NCI-H524 treated with DMSO at 0.1 percent for 48 hours (cell line): ENCODE measurements around the gene TEX10.
"Not testable (repeated sequence)": the region's sequence is repeated elsewhere in the genome, so short reads cannot be mapped to it uniquely, and the experiment has no call there.

Experiments
- DNase-seq: peaks from one replicate; lab custom pipeline; 2025; lab: John Stamatoyannopoulos, UW

The TEX10 gene

DNA sequence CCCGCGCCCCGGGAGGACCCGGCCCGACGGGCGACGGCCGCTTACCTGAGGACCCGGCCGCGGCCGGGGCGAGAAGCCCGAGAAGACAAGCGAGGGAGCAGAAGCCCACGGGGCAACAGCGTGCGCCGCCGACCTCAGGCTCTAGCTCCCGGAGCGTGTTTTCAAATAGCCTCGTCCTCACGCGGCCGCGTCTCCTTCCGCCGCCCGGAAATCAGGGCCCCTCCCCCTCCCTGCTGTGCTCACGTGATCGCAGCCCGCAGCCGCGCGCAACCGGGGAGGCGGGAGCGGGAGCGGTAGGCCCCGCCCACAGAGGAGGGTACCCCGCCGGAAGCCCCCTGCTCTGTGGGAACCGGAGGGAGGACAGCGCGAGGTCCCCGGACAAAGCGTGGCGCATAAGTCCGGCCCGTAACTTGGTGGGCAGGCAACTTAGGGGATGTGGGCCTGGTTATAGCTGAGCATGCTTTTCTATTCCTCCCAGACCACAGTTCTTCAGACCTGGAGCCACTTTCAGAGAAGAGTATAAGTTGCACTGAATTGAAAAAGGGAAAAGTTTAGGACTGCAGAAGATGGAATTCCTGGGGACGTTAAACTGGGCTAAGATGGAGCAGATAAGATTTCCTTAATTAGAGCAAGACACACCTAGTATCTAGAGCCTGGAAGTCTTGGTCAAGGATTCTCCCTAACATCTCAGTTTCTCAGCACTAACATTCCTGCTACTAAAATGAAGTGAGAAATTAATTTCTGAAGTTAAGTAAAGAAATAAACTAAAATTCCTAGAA is at the start of gene TEX10:
Gene TEX10, minus strand, starts transcription at position 216 of the 779 bp plus-strand sequence. CDS start 3,579 bp downstream, outside the sequence.
- peak; percentile 52 for DNase-seq

- DNase-seq: no peak
Measured at GRCh38 chr9:100401042-100401441, 48.3 kb upstream of the TEX10 start.

GRCh38 chr9:100397529-100398266 is 45.0 kb upstream of the TEX10 start:
- DNase-seq: peak; percentile 77

DNA sequence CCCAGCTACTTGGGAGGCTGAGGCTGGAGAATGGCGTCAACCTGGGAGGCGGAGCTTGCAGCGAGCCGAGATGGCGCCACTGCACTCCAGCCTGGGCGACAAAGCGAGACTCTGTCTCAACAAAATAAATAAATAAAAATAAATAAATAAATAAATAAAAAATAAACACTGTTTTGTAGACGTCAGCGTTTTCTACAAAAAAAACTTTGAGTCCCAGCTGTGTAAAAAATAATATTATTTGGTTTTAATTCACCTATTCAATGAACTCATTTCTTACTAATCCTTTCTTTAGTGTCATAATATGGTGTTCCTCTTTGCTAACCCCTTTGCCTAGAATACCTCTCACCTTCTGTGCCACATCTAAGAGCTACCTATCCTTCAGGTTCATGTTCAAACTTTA is 44.0 kb upstream of the TEX10 start:
- DNase-seq: no peak

DNA sequence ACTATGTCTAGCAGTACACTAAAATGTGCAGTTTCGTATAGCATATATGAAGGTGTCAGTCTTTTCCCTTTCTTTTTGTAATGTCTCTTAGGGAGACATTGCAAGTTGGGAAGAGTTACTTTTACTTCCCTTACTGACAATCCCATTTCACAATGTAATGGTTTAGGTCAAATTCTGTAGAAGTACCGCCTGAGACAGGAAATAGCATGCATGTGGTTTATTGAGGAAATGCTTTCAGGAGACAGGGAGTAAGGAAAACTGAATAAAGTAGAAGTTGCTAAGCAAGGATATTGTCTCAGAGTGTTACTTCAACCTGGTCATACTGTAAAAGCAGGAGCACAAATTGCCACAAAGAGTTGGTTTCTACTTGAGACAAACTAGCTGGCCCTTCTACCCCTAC is 42.1 kb upstream of the TEX10 start:
- no peak for DNase-seq

DNA sequence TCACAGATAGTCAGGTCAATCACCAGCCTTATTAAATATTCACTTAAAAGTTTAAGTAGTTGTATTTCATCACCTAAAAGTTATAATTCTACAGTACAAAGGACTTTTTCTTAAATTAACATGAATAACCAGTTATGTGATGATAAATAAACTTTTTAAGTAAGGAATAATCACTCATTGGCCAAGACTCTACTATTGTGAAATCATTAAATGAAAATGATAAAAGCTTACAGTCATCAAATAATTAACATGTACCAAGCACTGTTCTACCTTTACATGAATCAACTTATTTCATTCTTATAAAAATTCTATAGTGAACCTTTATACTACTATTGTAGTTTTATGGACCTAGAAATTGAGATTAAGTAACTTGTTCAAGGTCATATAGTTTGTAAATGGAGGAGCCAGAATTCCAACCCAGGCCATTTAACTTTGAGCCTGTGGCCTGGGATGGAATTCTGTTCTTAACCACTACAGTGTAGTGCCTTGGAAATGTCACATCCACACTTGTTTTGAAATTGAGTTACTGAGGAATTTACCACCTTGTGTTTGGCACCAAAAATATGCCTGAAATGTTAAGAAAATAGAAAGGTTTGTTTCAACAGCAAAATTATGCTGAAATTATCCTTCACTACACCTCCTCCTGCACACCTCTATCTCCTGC is 41.4 kb upstream of the TEX10 start:
- no peak for DNase-seq

DNA sequence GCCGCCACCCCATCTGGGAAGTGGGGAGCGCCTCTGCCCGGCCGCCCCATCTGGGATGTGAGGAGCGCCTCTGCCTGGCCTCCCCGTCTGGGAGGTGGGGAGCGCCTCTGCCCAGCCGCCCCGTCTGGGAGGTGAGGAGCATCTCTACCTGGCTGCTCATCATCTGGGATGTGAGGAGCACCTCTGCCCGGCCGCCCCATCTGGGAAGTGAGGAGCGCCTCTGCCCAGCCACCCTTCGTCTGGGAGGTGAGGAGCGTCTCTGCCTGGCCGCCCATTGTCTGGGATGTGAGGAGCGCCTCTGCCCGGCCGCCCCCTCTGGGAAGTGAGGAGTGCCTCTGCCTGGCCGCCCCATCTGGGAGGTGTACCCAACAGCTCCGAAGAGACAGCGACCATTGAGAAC is 40.2 kb upstream of the TEX10 start:
- DNase-seq: not testable (repeated sequence)

- no peak for DNase-seq
Measured at GRCh38 chr9:100379862-100380261, 27.1 kb upstream of the TEX10 start.

DNA sequence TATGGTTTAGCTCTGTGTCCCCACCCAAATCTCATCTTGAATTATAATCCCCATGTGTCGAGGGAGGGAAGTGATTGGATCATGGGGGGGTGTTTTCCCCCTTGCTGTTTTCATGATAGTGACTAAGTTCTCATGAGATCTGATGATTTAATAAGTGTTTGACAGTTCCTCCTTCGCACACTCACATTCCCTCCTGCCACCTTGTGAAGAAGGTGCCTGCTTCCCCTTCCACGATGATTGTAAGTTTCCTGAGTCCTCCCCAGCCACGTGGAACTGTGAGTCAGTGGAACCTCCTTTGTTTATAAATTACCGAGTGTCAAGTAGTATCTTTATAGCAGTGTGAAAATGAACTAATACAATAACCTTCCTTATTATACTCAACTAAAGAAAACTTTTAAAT is 24.3 kb upstream of the TEX10 start:
- no peak for DNase-seq

- DNase-seq: no peak
Measured at GRCh38 chr9:100375658-100376057, 22.9 kb upstream of the TEX10 start.

DNA sequence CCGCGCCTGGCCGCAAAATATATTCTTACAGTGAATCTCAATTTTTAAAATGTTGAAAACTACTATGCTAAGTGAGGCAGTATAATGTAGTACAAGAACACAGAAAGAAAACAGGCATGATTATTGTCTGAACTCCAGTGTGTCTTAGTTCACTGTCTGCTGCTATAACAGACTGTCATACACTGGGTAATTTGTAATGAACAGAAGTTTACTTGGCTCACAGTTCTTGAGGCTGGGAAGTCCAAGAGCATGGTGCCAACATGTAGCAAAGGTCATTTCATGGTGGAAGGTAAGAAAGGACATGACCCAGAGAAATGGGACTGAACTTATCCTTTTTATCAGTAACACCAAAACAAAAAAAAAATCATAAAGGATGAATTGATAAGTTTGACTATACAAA is 19.9 kb upstream of the TEX10 start:
- DNase-seq: no peak

- no peak for DNase-seq
Measured at GRCh38 chr9:100370064-100370723, 17.5 kb upstream of the TEX10 start.

- no peak for DNase-seq
Measured at GRCh38 chr9:100368672-100369071, 15.9 kb upstream of the TEX10 start.

- no peak for DNase-seq
Measured at GRCh38 chr9:100366121-100366520, 13.4 kb upstream of the TEX10 start.

GRCh38 chr9:100364013-100364412 is 11.3 kb upstream of the TEX10 start:
- DNase-seq: no peak

DNA sequence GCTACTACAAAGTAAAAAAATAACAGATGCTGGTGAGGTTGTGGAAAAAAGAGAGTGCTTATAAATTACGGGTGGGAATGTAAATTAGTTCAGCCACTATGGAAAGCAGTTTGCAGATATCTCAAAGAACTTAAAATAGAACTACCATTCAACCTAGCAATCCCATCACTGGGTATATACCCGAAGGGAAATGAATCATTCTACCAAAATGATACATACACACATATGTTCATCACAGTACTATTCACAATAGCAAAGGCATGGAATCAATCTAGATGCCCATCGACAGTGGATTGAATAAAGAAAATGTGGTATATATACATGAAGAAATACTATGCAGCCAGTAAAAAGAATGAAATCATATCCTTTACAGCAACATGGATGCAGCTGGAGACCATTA is 6.3 kb upstream of the TEX10 start:
- no peak for DNase-seq

DNA sequence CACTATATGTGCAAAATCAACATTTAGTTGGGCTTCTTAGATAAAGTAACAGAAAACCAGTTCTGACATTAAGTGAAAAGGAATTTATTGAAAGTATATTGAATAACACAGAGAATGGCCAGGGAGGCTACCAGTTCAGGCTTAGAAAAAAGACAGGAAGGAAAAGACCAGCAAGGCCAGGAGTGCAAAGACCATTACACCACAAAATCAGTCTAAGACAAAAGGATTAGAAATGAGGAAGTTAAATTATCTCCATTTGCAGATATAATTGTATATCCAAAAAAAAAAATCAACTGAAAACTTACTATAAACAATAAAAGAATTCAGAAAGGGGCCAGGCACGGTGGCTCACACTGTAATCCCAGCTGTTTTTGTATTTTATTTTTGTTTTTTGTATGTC is 4.8 kb upstream of the TEX10 start:
- no peak for DNase-seq

DNA sequence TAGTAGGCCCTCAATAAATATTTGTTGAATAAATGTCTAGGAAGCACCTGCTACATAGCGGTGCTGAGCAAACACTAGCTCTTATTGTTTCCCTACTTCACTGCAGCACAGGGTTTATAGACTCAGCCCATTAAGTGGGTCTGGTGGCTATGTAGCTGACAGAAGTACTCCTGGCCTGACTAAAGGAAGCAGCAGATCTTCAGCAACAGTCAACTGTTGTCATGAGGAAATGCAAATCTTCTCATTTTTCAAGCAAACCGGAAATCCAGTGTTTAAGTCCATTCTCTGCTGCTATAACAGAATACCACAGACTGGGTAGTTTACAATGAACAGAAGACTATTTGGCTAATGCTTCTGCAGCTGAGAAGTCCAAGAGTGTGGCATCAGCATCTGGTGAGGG is 2.8 kb upstream of the TEX10 start:
- DNase-seq: no peak

DNA sequence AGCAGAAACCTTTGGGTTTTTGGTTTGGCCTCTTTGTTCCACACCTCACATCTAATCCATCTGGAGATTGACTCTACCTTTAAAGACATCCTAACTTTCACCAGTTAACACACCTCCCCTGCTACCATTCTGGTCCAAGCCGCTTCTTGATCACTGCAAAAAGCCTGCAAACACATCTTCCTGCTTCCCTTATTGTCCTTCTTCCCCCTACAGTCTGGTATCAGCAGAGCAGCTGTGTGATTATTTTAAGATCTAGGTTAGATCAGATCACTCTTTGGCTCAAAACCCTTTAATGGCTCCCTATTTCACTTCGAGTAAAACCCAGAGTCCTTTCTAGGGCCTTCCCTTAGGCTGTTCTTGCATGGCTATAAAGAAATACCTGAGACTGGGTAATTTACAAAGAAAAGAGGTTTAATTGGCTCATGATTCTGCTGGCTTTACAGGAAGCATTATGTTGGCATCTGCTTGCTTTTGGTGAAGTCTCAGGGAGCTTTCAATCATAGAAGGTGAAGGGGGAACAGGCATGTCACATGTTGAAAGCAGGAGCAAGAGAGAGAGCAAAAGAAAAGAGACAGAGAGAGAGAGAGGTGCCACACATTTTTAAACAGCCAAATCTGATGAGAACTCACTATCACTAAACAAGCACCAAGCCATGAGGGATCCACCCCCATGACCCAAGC is 1.5 kb upstream of the TEX10 start:
- DNase-seq: no peak

GRCh38 chr9:100352201-100352726 is 478 bp downstream of the TEX10 start:
- no peak for DNase-seq

DNA sequence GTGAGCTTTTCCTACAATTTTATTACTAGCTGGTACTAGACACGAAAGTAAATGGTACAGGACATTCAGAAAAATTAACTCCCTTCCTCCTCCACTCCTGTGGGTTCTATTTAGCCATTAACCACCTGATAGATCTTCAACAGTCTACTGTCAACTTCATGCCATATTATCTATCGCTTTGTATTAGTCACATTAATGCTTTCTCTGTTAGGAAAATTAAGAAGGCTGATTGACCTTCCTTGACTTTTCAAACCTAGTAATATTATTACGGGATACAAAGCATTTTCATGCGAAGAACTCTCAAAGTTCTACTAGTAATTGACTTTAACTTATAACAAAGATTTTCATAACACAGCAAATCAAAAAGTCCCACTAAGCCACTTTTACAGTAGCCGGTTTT is 1.2 kb downstream of the TEX10 start:
- DNase-seq: no peak

GRCh38 chr9:100350188-100350587 is 2.6 kb downstream of the TEX10 start:
- no peak for DNase-seq
